Measurements from ENCODE around the gene ZNF93. TPM values are rescaled to one million over a fixed set of nuclear protein-coding genes. Genes with fewer than 3 reads are reported as not detected.

ZNF93 gene
- total and polyA plus RNA-seq, 2 of the 8 experiments (the other 6 are each of a cell fraction or from before 2014, with no cell fraction given), result 40.8 to 61.8 TPM

- TF ChIP-seq CBX8 (IDR thresholded peaks at IDR 0.05; ENCODE audit: borderline replicate concordance, low read depth, low read length) (no peak), SAP30 (IDR thresholded peaks at IDR 0.05; ENCODE audit: insufficient read depth, insufficient replicate concordance, low read length) (no peak), YY1 (IDR thresholded peaks at IDR 0.05; ENCODE audit: low read depth, low read length) (no peak), KDM5A (IDR thresholded peaks at IDR 0.05; ENCODE audit: low read length) (no peak), TAF1 (IDR thresholded peaks at IDR 0.05; ENCODE audit: low read depth, low read length) (peak; percentile 86), CTBP2 (IDR thresholded peaks at IDR 0.05; ENCODE audit: borderline replicate concordance, insufficient read depth, insufficient read length, low read length) (no peak), JUND (IDR thresholded peaks at IDR 0.05; ENCODE audit: low read length) (no peak), NRF1 (IDR thresholded peaks at IDR 0.05; ENCODE audit: low read depth, low read length) (no peak), GABPA (IDR thresholded peaks at IDR 0.05; ENCODE audit: borderline replicate concordance, insufficient read depth, low read length) (no peak), RBBP5 (IDR thresholded peaks at IDR 0.05; ENCODE audit: borderline replicate concordance, low read depth, low read length) (no peak), TEAD4 (IDR thresholded peaks at IDR 0.05; ENCODE audit: low read depth, low read length) (no peak), SP4 (IDR thresholded peaks at IDR 0.05; ENCODE audit: low read length) (no peak), KDM4A (IDR thresholded peaks at IDR 0.05; ENCODE audit: low read depth, low read length, severe bottlenecking) (no peak), USF2 (IDR thresholded peaks at IDR 0.05; ENCODE audit: low read length) (no peak), PHF8 (conservative IDR thresholded peaks at IDR 0.05; ENCODE audit: low read depth, low read length) (peak; percentile 21; the same call in 1 of the 2 replicates), BACH1 (IDR thresholded peaks at IDR 0.05; ENCODE audit: low read length) (no peak), CEBPB (IDR thresholded peaks at IDR 0.05; ENCODE audit: low read depth, low read length) (no peak), KDM1A (IDR thresholded peaks at IDR 0.05; ENCODE audit: borderline replicate concordance, low read length) (no peak), SIN3A (conservative IDR thresholded peaks at IDR 0.05 in 1 of 2, IDR thresholded peaks at IDR 0.05 in 1 of 2; ENCODE audit: low read depth in 1 of 2, low read length in 2 of 2) (no peak), RXRA (IDR thresholded peaks at IDR 0.05; ENCODE audit: insufficient read depth, low read depth, low read length) (no peak), ASH2L (IDR thresholded peaks at IDR 0.05; ENCODE audit: low read length) (no peak), CBX5 (IDR thresholded peaks at IDR 0.05; ENCODE audit: low read depth, low read length) (no peak)
- TF ChIP-seq, protein P1, sequence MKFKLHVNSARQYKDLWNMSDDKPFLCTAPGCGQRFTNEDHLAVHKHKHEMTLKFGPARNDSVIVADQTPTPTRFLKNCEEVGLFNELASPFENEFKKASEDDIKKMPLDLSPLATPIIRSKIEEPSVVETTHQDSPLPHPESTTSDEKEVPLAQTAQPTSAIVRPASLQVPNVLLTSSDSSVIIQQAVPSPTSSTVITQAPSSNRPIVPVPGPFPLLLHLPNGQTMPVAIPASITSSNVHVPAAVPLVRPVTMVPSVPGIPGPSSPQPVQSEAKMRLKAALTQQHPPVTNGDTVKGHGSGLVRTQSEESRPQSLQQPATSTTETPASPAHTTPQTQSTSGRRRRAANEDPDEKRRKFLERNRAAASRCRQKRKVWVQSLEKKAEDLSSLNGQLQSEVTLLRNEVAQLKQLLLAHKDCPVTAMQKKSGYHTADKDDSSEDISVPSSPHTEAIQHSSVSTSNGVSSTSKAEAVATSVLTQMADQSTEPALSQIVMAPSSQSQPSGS (IDR thresholded peaks at IDR 0.05; ENCODE audit: low read length), result no peak
Observed at GRCh38 chr19:19866611-19867248, 34.0 kb upstream of the ZNF93 start (continued).

Measured in H1 (cell line).